Measurements from ENCODE around the gene BBOX1.

GRCh38 chr11:27141576-27141975, 101.0 kb downstream of the BBOX1 start:
- TF ChIP-seq POLR2AphosphoS5 (IDR thresholded peaks at IDR 0.05) (no peak), CTCF (IDR thresholded peaks at IDR 0.05) (no peak), POLR2A (IDR thresholded peaks at IDR 0.05) (no peak)

Data from transverse colon (tissue), 4 donors.